NCI-H748 (cell line): Measurements from ENCODE around the gene DHRS1.
A peak's percentile ranks its signal among the peaks of the same experiment; 100 is the strongest.

Experiments used
- DNase-seq: peaks from one replicate; lab custom pipeline; 2025; ENCODE audit not compliant: unreplicated experiment; lab: John Stamatoyannopoulos, UW

DHRS1 gene

GRCh38 chr14:24299255-24300191, at the start of gene DHRS1, which contains the start of gene NOP9:
Gene DHRS1 (minus strand): TSS chr14:24299780. CDS start chr14:24299106, 674 bp downstream.
Gene NOP9 (plus strand): TSS chr14:24299850. CDS start chr14:24299955, 105 bp downstream.
- DNase-seq: peak; percentile 87

DNA sequence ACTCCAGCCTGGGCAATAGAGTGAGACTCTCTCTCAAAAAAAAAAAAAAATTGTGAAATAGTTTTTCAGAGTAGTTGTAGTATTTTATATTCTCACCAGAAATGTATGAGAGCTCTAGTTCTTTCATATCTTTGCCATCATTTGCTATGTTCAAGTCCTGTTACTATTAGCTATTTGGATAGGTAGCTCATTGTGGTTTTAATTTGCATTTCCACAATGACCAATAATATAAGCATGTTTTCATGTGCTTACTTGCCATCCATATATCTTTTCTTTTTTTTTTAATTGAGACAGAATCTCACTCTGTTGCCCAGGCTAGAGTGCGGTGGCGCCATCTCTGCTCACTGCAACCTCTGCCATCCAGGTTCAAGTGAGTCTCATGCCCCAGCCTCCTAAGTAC, 48.6 kb upstream of the DHRS1 start:
- DNase-seq: no peak

DNA sequence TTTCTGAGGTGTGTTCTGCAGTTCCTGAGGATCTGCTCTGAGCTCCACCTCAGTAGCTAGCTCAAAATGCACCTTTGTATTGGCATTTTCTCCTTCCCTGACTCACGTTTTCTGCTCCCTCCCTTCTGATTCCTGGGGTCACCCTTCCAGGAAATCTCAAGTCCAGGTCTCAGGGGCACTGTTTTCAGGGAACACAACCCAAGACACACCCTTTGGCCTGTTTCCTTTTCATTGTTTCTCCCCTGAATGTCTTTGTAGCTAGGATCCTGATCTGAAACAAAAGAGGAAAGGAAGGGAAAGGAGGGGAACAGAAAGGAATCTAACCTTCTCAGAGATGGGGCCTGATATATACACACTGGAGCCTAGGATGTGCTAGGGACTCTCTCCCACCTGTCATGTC, 47.6 kb upstream of the DHRS1 start:
- DNase-seq: no peak

GRCh38 chr14:24343795-24344660, 44.4 kb upstream of the DHRS1 start:
- DNase-seq: no peak

GRCh38 chr14:24342889-24343288, 43.3 kb upstream of the DHRS1 start:
- DNase-seq: no peak

DNA sequence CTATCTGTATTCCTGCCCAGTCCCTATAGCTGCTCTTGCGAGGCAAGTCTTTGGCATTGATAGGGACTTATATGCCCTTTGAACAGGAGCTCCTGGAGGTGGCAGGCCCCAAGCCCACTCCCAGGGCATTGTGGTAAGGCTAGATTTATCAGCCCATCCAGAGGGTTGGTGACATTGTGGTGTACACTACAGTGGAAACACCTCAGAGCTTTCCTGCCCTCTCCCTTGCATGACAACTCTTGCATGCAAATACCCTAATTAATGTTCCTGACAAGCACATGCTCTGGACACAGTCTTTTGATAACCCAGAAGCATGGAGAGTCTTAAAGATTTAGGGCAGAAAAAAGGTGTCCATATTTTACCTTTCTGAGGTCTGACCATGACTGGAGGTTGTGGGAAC, 41.0 kb upstream of the DHRS1 start:
- DNase-seq: no peak

- no peak for DNase-seq
These were observed 39.9 kb upstream of the DHRS1 start, which contains the start of gene RIPK3 for GRCh38 chr14:24339284-24340151. Gene RIPK3 (minus strand): TSS chr14:24339991. CDS start chr14:24339826, 165 bp downstream.

DNA sequence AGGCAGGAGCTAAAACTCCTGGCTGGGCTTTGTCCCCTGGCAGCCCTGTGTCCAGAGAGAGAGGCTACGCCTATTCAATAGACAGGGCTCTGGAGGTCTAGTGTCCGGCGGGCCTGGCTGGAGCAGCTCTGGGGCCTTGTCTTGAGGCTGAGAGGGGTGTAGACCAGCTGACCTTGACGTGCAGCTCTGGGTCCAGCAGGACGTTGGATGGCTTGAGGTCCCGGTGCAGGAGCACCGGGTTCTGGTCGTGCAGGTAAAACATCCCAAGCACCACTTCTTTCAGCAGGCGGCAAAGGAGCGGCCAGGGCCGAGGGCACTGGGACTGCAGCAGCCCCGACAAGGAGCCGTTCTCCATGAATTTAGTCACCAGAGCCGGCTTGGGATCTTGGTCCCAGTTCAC, 39.3 kb upstream of the DHRS1 start:
- DNase-seq: no peak

- no peak for DNase-seq
These were observed 38.2 kb upstream of the DHRS1 start for GRCh38 chr14:24337824-24338175.

- no peak for DNase-seq
These were observed 37.7 kb upstream of the DHRS1 start for GRCh38 chr14:24337144-24337823.

DNA sequence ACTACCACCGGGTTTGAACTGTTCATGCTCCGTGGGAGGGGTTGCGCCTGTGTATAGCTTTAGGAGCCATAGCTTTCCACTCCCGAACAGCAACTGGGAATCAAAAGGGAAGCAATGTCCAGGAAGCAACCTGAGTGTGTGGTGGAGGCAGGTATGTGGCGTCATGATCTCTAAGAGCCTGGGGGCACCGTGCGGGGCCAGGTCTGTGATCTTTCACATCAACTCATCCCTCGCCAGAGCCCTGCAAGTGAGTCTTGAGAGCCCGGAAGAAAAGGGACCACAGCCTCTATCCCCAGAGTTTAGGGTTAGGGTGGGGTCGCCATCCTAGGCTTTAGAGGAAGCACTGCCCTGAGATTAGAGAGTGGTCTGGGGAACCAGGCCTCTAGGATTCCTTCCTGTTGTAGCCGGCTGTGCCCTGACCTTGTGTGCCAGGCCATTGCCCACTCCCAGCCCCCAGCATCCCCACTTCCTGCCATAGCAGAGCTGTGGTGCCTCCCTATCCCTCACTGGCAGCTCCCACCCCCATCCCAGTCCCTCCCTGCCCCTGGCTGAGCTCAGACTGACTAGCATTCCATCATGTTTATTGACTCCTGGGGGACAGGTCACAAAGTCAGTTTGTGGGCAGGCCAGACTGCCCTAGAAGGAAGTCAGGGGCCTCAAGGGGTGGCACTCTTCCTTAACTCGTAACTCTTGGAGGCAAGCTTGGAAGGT, 36.0 kb upstream of the DHRS1 start:
- no peak for DNase-seq

DNA sequence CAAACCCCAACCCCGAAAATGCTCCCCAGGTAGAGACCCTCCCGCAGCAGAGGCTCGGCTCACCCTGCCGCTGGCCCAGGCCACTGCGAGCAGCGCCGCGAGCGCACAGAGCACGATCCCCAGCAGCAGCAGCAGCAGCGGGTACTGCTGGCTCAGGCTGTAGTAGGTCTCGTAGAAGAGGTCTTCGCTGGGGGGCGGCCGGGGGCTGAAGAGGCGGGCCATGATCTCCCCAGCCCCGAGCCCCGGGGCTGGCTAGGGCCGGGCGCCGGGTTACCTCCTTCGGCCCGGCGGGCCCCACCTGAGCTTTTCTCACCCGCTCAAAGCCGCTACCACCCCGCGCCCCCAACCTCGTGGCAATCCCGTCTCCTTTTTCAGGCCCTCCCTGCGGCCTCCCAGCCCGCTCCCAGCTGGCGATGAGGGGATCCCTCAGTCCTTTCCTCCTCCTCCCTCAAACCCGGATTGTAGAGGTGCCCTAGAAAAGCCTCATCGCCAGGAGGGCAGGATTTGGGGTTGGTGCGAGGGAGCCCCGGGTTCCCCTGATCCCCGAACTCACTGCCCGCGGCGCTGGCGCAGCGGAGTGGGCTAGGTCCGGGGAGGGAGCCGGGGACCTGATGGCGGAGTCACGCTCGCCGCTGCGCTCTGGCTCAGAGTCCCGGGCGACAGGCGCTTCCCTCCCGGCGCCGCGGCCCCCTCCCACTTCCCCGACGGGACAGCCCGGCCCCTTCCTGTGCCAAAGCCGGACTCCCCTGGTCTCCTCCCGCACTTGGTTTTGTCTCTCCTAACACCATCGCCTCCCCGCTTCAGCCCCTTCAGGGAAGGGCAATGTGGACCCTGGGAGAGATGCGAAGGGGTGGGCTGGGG, 35.1 kb upstream of the DHRS1 start, which contains the start of gene ADCY4:
Gene ADCY4, minus strand, starts transcription at position 641 of the 861 bp plus-strand sequence. Its CDS starts 419 bp downstream, at position 222.
- no peak for DNase-seq

GRCh38 chr14:24332268-24332993, 32.9 kb upstream of the DHRS1 start:
- DNase-seq: peak; percentile 86

DNA sequence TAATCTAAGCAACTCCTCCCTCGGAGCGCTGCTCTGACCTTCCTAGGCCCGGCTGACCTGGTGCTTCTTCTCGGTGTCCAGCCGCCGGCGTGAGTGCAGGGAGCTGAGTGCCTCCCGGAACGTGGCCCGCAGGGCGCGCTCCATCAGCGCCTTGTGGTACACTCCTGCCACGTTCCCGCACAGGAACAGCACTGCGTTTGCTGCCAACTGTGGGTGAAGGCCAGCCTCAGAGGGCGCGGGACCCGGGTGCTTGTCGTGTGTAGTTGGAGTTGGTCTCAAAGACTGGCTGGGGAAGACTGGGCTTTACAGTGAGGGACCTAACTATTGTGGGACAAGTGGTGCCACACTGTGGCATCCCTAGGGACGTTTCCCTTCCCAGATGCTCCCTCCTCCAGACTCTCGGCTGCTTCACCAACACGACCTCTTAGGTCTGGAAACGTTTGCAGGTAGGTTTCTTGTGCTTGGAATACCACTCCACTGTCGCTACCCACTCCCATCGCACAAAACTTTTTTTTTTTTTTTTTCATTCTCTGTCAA, 32.2 kb upstream of the DHRS1 start:
- DNase-seq: no peak

DNA sequence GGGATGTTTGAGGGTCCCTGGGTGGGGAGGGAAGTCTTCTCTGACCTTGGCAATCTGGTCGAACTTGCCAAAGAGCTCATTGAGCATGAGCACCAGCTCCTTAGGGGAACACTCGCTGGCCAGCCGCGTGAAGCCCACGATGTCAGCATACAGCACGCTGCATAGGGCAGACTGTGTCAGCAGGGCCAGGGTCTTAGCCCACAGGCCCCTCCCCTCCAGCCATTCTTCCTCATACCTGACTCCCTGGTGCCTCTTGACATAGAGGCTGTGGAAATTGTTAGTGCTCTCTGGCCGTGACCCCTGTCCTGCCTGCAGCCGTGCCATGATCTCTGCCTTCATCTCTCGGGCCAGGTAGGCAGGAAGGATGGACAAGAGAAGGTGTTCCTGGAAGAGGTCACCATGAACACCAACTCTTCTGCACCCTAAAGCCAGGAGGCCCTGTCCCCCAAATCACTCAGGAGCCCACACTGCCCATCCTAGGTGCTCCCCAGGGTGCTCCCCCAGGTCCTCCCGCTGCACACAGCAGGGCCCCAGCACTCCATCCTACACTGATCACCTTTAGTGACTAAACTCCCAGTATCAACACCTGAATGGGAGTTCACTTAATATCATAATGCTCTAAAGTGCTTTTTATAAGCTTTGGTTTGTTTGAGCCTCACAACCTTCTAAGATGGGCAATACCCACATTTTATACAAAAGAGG, 31.5 kb upstream of the DHRS1 start:
- DNase-seq: no peak

DNA sequence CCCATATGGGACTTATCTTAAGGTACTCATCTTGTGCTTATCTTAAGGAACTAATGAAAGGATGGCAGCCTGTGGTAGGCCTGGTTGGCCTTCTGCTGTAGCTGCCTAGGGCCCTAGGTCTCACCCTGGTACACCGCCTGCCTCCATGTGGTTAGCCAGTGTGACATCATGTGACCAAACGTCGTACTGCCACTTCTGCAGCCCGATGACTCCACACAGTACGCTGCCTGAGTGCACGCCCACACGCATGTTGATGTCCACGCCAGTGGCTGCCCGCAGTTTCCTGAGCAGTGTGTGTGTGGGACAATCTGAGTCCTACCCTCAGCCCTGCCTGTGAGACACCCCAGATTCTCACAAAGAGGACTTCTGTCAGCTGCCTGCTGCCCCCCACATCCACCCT, 30.2 kb upstream of the DHRS1 start:
- no peak for DNase-seq

DNA sequence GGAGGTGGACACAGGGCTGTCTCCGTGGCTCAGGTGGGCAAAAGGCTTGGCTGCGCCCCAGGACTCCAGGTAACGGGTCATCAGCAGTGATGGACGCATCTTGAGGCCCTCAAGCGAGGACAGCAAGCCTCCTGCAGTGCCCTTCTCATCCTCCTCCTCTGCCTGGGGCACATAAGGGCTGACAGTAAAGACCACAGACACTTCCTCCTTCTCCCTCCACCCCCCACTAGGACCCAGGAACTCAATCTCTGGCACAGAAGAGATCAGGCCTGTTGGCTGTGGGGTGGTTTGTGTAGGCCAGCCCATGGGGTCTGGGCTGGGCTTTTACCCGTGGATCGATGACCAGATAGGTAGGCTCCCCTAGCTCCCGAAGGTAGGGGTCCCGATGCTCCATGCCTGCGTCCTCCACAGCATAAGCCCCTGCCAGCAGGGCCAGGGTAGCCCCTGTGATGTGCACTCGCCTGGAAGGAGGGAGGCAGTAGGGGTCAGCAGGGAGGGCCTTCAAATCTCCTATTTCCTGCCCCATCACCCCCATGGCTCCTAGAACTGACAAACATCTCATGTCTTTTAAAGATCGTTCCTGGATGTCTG, 29.6 kb upstream of the DHRS1 start:
- DNase-seq: no peak
